Left ventricle myocardium inferior (tissue), 1 donor: ENCODE data around the gene SSBP3. TPM values are rescaled to one million over a fixed set of nuclear protein-coding genes. Genes with fewer than 3 reads are reported as not detected.

ENCODE experiments used
- DNase-seq: peaks from one replicate; pipeline ENCODE4 v3.0.0-alpha.2; 2020
- H3K27ac ChIP-seq: fragments of 200-600 bp; replicated peaks from 2 replicates; pipeline ENCODE4 v1.8.0; 2021
- H3K27me3 ChIP-seq: fragments of 200-600 bp; 2 replicates; pipeline ENCODE4 v1.8.0; 2021; ENCODE audit warnings: low read depth
- H3K36me3 ChIP-seq: fragments of 200-600 bp; 2 replicates; pipeline ENCODE4 v1.8.0; 2021
- H3K4me1 ChIP-seq: fragments of 200-600 bp; 2 replicates; pipeline ENCODE4 v1.8.0; 2021
- H3K4me3 ChIP-seq: fragments of 200-600 bp; 2 replicates; pipeline ENCODE4 v1.8.0; 2021; ENCODE audit warnings: mild to moderate bottlenecking, moderate library complexity
- H3K9me3 ChIP-seq: fragments of 200-600 bp; replicated peaks from 2 replicates; pipeline ENCODE4 v1.8.0; 2021
- intact Hi-C: fragments of 100-400 bp; cut with micrococcal nuclease; formaldehyde crosslinking; loops from one replicate; pipeline ENCODE4 v1.11.0; 2022
- total RNA-seq: library from RNA; stranded (reverse); fragmentation: NEBNext Ultra II Directional; extraction: Animal tissue kit (Norgen Biotek cat#: 25700); gene quantifications from one replicate; pipeline ENCODE4 v1.2.1, GENCODE V29; 2021
- TF ChIP-seq, protein P1 (sequence below): fragments of 200-600 bp; IDR thresholded peaks from 2 replicates; pipeline ENCODE4 v1.8.0; 2021; ENCODE audit warnings: antibody characterized with exemption, mild to moderate bottlenecking, borderline replicate concordance
- donor health status: DM: no; HTN: yes; CAD: no; lungs with severe emphysema.

SSBP3 gene
- total RNA-seq, 1 donor from 2014 or later: 57.7 TPM

DNA sequence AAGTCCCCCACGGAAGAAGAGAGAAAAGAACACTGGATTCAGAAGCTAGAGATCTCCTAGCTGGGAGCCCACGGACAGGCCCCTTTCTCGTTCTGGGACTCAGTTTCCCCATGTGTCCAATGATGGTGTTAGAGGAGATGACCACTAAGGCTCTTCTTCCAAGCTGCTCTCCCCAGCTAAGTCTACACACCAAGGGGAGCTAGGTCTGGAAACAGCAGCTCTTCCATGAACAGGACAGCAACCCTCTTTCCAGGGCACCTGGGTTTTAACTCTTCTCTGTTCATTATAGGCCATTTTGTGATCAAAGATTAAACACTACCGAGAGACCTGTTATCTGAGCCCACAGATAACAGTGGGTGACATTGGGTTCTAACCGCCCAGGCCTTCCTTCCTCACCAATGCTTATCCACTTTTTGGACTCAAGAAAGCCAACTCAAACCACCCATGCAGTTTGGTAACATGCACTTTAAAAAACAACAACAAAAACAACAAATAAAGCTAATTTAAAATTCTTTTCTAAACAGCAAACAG, 120.3 kb downstream of the SSBP3 start:
- H3K9me3 ChIP-seq: no peaks in the 10 kb centered on the region
- H3K36me3 ChIP-seq: no peaks in the 10 kb centered on the region
- no peak overlapping the region for H3K27ac ChIP-seq
- intact Hi-C loops: no loop called here
- DNase-seq: no peak
- peaks cover 75% of the 10 kb centered on the region for H3K4me1 ChIP-seq
- H3K4me3 ChIP-seq: no peak overlapping the region
- no peaks in the 10 kb centered on the region for H3K27me3 ChIP-seq
- TF ChIP-seq, protein P1, sequence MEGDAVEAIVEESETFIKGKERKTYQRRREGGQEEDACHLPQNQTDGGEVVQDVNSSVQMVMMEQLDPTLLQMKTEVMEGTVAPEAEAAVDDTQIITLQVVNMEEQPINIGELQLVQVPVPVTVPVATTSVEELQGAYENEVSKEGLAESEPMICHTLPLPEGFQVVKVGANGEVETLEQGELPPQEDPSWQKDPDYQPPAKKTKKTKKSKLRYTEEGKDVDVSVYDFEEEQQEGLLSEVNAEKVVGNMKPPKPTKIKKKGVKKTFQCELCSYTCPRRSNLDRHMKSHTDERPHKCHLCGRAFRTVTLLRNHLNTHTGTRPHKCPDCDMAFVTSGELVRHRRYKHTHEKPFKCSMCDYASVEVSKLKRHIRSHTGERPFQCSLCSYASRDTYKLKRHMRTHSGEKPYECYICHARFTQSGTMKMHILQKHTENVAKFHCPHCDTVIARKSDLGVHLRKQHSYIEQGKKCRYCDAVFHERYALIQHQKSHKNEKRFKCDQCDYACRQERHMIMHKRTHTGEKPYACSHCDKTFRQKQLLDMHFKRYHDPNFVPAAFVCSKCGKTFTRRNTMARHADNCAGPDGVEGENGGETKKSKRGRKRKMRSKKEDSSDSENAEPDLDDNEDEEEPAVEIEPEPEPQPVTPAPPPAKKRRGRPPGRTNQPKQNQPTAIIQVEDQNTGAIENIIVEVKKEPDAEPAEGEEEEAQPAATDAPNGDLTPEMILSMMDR: no peak

DNA sequence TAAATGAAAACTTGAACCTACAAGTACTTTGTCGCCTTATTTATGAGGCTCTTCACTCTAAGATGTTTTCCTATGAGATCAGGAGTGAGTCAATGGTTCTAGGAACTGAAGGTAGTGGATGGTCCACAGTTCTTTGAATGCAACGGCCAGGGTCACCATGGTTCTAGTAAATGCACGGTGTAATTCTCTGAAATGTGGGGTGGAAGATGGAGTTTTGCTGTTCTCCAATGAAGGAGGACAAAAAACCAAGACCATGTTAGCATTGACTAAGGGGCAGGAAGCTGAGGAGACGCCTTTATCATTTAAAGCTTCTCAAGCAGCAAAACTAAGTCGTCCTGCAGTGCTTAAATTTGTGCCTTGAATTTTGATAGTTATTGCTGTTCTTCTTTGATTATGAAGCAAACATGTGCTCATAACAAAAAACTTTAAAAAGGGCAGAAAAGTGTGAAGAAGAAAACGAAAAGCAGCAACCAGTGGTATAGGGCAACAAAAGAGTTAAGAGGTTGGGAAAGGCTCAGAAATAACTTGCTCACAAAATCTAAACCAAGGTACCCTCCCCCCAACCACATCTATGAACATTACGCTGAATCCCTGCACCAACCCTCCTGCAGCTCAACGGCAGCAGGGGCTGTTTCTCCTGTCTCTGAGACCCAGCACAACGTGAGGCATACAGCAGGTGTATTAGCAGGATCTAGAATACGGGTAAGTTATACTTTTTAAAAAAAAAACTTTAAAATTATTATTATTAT, 121.2 kb downstream of the SSBP3 start:
- Histone ChIP-seq H3K9me3 (no peaks in the 10 kb centered on the region), H3K27ac (no peak overlapping the region), H3K36me3 (peaks cover 7% of the 10 kb centered on the region), H3K4me1 (peaks cover 65% of the 10 kb centered on the region), H3K27me3 (no peaks in the 10 kb centered on the region), H3K4me3 (no peak overlapping the region)
- TF ChIP-seq, protein P1: no peak
- intact Hi-C loops: no loop called here
- no peak for DNase-seq

DNA sequence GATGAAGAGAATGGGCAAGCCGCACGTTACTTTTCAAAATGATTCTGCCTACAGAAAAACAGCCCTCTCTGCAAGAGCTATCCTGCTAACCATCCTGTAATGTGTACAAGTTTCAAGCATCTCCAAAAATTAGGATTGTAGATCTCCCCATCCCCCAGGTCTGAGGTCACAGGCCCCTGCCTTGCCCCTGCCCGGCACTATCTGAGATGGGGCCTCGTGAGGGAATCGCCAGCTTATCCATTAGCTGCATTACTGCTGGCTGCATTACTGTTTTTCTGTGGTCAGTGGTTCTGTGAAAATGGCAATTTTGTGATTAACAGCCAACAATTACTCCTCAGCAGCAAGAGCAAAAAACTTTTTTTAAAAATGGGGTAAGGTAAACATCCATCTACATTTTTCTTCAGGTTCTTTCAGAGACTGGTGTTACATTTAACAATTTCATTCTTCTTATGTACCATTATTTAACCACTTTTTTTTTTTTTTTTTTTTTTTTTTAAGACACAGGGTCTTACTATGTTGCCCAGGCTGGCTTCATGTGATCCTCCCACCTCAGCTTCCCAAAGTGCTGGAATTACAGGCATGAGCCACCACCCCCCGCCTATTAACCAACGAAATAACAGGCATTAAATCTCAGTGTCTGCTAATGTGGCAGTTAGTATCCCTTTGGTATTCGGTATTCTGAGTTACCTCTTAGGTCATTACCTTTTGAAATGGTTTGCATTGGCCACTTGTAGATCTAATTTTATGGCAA, 122.4 kb downstream of the SSBP3 start:
- peaks cover 64% of the 10 kb centered on the region for H3K4me1 ChIP-seq
- DNase-seq: no peak
- no peak overlapping the region for H3K27ac ChIP-seq
- intact Hi-C loops: no loop called here
- TF ChIP-seq, protein P1: no peak
- H3K36me3 ChIP-seq: peaks cover 10% of the 10 kb centered on the region
- no peaks in the 10 kb centered on the region for H3K9me3 ChIP-seq
- H3K4me3 ChIP-seq: no peak overlapping the region
- H3K27me3 ChIP-seq: no peaks in the 10 kb centered on the region

DNA sequence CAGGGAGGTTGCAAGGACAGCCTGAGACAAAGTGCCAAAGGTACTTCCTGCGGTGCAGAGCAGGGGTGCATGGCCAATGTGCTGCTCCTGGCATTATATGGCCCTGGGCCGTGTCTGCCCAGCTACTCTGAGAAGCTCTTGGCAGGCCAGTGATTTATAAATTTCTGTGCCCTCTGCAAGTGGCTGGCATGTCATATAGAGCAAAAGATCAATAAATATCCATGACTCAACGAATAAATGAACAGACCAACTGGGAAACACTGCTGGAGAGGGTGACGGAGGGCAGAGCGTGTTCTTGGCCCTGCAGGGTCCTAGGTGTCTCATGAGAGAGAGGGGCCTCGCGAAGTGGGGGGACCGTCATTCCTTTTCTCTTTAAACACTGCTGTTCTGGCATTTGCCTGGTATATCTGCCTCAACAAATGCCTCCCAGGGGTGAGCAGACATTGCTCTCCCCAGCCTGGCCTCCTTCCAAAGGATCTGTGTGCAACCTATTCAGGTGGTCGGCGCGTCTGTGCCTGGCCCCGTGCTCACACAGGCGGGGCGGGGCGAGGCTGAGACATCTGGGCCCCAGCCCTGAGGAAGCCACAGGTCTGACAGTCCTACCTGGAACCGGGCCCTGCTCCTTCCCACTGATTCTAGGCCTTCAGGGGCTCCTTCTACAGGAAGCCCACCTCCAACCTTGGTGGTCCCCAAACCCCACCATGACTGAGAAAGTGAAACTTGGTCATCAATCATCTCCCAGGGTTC, 123.9 kb downstream of the SSBP3 start:
- DNase-seq: no peak
- H3K27ac ChIP-seq: no peak overlapping the region
- H3K4me1 ChIP-seq: peaks cover 64% of the 10 kb centered on the region
- H3K9me3 ChIP-seq: no peaks in the 10 kb centered on the region
- H3K27me3 ChIP-seq: no peaks in the 10 kb centered on the region
- TF ChIP-seq, protein P1: no peak
- intact Hi-C loops: no loop called here
- H3K36me3 ChIP-seq: peaks cover 10% of the 10 kb centered on the region
- H3K4me3 ChIP-seq: no peak overlapping the region

DNA sequence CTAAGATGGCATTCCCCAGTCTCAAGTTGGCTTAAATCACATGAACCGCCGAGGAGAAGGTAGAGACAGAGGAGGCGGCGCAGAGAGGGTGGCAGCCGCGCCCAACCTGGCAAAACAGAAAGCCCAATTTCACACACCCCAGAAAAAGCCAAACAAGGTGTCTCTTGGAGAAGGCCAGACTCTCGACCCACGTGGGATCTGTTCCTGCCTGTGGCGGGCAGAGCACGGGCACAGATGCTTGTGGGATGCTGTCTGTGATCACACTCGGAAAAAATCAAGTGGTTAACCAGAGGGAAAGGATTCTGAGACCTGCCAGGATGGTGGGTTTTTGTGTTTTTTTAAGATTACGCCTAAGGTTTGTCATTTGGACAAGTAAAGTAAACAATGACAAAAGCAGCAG, 125.5 kb downstream of the SSBP3 start:
- no peak for DNase-seq
- Histone ChIP-seq H3K27me3 (no peaks in the 10 kb centered on the region), H3K4me3 (no peak overlapping the region), H3K27ac (no peak overlapping the region), H3K36me3 (peaks cover 10% of the 10 kb centered on the region), H3K4me1 (peaks cover 64% of the 10 kb centered on the region), H3K9me3 (no peaks in the 10 kb centered on the region)
- TF ChIP-seq, protein P1: no peak
- intact Hi-C loops: no loop called here
